Vagina (tissue), 2 donors: ENCODE data around the gene RPS6KC1.

ENCODE experiments used
- POLR2A ChIP-seq, 2 donors: fragments of 450-650 bp; IDR thresholded peaks; one replicate each; pipeline ENCODE4 v1.6.1; 2017; ENCODE audit warnings: antibody characterized with exemption in 2 of 2, mild to moderate bottlenecking in 2 of 2, moderate library complexity in 2 of 2
- POLR2AphosphoS5 ChIP-seq, 2 donors: sonication (generic); formaldehyde crosslinking; IDR thresholded peaks; one replicate each; pipeline ENCODE4 v1.9.0; 2017; ENCODE audit warnings: antibody characterized with exemption in 2 of 2, mild to moderate bottlenecking in 2 of 2, low read depth in 1 of 2; ENCODE audit not compliant: insufficient read depth in 1 of 2
- TF ChIP-seq, protein P1 (sequence below), 3 experiments: fragments of 450-650 bp in 2 of 3; fragments of 200-600 bp in 1 of 3; sonication (generic) in 1 of 3; IDR thresholded peaks; one replicate each; pipeline ENCODE4 v1.5.1; 2017 to 2019; ENCODE audit warnings: antibody characterized with exemption in 3 of 3, mild to moderate bottlenecking in 2 of 3, moderate library complexity in 2 of 3

DNA sequence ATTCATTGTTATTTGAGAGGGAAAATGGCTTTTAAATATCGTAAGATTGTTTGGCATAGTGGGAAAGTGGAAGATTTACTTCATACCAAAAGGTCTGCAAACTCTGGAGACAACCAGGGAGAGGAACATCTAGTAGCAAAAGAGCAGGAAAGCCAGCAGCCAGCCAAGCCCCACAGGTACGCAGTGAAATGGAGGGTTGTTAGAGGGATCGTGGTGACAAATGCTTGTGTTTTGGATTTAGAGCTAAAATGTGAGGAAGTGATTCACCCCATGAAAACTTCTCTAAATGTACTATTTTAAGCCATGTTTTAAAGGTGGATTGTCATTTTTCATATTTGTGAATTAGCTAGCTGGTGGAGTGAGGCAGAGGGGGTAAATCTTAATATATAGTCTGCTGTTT lies 69.3 kb downstream of the RPS6KC1 start:
- TF ChIP-seq, protein P1, sequence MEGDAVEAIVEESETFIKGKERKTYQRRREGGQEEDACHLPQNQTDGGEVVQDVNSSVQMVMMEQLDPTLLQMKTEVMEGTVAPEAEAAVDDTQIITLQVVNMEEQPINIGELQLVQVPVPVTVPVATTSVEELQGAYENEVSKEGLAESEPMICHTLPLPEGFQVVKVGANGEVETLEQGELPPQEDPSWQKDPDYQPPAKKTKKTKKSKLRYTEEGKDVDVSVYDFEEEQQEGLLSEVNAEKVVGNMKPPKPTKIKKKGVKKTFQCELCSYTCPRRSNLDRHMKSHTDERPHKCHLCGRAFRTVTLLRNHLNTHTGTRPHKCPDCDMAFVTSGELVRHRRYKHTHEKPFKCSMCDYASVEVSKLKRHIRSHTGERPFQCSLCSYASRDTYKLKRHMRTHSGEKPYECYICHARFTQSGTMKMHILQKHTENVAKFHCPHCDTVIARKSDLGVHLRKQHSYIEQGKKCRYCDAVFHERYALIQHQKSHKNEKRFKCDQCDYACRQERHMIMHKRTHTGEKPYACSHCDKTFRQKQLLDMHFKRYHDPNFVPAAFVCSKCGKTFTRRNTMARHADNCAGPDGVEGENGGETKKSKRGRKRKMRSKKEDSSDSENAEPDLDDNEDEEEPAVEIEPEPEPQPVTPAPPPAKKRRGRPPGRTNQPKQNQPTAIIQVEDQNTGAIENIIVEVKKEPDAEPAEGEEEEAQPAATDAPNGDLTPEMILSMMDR (IDR thresholded peaks at IDR 0.05), result no peak
- no peak for TF ChIP-seq POLR2A (IDR thresholded peaks at IDR 0.05)
- no peak for TF ChIP-seq POLR2AphosphoS5 (IDR thresholded peaks at IDR 0.05; ENCODE audit: insufficient read depth in 1 of 2, low read depth in 1 of 2)
